HG03095 (cell line): ENCODE measurements around the gene OSBPL1A.
A peak's percentile ranks its signal among the peaks of the same experiment; 100 is the strongest.
"Not testable (repeated sequence)": the region's sequence is repeated elsewhere in the genome, so short reads cannot be mapped to it uniquely, and the experiment has no call there.

Experiments used
- ATAC-seq: cut with Tn5 transposase; IDR thresholded peaks from one replicate; pipeline ENCODE4 v1.9.1; 2021; ENCODE audit warnings: moderate library complexity; ENCODE audit not compliant: unreplicated experiment

Gene OSBPL1A

GRCh38 chr18:24189664-24190346 lies 207.8 kb downstream of the OSBPL1A start:
- no peak for ATAC-seq

GRCh38 chr18:24189007-24189528 lies 208.6 kb downstream of the OSBPL1A start:
- peak; percentile 87 for ATAC-seq

GRCh38 chr18:24188120-24188519 lies 209.5 kb downstream of the OSBPL1A start:
- no peak for ATAC-seq

- no peak for ATAC-seq
These were observed 209.9 kb downstream of the OSBPL1A start for GRCh38 chr18:24187689-24188088.

- ATAC-seq: peak; percentile 49
These were observed 210.6 kb downstream of the OSBPL1A start for GRCh38 chr18:24187049-24187448.

GRCh38 chr18:24185805-24186204 lies 211.8 kb downstream of the OSBPL1A start:
- no peak for ATAC-seq

- no peak for ATAC-seq
These were observed 215.8 kb downstream of the OSBPL1A start for GRCh38 chr18:24181806-24182205.

GRCh38 chr18:24180048-24180447 lies 217.6 kb downstream of the OSBPL1A start:
- ATAC-seq: no peak

GRCh38 chr18:24177499-24178133 lies 220.0 kb downstream of the OSBPL1A start:
- no peak for ATAC-seq

GRCh38 chr18:24176727-24177416 lies 220.8 kb downstream of the OSBPL1A start:
- peak; percentile 94 for ATAC-seq

GRCh38 chr18:24173997-24174396 lies 223.6 kb downstream of the OSBPL1A start:
- ATAC-seq: no peak

- ATAC-seq: no peak
These were observed 227.3 kb downstream of the OSBPL1A start for GRCh38 chr18:24170360-24170759.

- no peak for ATAC-seq
These were observed 229.1 kb downstream of the OSBPL1A start for GRCh38 chr18:24168496-24168895.

- no peak for ATAC-seq
These were observed 236.3 kb downstream of the OSBPL1A start for GRCh38 chr18:24161304-24161703.

GRCh38 chr18:24160086-24160485 lies 237.5 kb downstream of the OSBPL1A start:
- no peak for ATAC-seq

- no peak for ATAC-seq
These were observed 239.8 kb downstream of the OSBPL1A start for GRCh38 chr18:24157855-24158254.

- ATAC-seq: no peak
These were observed 244.2 kb downstream of the OSBPL1A start for GRCh38 chr18:24153397-24153796.

GRCh38 chr18:24149591-24149990 lies 248.0 kb downstream of the OSBPL1A start:
- not testable (repeated sequence) for ATAC-seq

GRCh38 chr18:24142376-24142775 lies 255.2 kb downstream of the OSBPL1A start:
- no peak for ATAC-seq

GRCh38 chr18:24140697-24141096 lies 256.9 kb downstream of the OSBPL1A start:
- no peak for ATAC-seq

GRCh38 chr18:24138789-24139616 lies 258.6 kb downstream of the OSBPL1A start, which contains the start of gene CABYR:
TSS of gene CABYR (plus strand) at chr18:24139062. CDS start at chr18:24143115, 4,053 bp downstream.
- ATAC-seq: peak; percentile 86
